HG03045 (cell line): Measurements from ENCODE around the gene WAS.
A peak's percentile ranks its signal among the peaks of the same experiment; 100 is the strongest.

Source experiments
- ATAC-seq: cut with Tn5 transposase; IDR thresholded peaks from one replicate; pipeline ENCODE4 v1.9.1; 2021; ENCODE audit warnings: mild to moderate bottlenecking, moderate library complexity; ENCODE audit not compliant: unreplicated experiment

WAS gene

DNA sequence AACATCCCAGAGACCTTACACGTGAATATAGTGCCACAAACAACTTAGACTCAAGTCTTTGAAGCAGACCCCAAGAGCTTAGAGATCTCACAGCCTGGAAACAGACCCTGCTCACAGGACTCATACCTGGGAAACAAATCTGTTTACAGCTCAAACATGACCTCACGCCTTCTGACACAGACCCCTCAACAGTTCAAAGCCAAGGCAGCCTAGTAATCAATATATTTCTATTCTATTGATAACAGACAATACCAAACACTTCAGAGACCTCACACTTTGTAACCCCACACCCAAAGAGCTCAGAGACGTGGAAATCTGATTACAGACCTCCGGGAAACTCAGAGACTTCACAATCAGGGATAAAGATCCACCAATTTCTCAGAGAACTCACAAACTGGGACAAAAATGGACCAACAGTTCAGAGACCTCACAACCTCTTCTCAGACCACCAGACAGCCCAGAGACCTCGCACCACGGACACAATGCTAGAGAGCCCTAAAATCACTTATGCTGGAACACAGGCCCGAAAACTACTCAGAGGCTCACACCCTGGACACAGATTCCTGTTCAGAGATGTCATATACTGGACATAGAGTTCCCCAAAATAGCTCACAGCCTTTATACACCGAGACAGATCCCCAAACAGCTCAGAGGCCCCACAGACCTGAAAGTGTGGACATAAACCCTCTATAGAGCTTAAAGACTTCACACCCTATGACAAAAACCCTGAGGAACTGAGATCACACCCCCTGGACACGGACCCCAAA lies 27.7 kb downstream of the WAS start:
- ATAC-seq: no peak

DNA sequence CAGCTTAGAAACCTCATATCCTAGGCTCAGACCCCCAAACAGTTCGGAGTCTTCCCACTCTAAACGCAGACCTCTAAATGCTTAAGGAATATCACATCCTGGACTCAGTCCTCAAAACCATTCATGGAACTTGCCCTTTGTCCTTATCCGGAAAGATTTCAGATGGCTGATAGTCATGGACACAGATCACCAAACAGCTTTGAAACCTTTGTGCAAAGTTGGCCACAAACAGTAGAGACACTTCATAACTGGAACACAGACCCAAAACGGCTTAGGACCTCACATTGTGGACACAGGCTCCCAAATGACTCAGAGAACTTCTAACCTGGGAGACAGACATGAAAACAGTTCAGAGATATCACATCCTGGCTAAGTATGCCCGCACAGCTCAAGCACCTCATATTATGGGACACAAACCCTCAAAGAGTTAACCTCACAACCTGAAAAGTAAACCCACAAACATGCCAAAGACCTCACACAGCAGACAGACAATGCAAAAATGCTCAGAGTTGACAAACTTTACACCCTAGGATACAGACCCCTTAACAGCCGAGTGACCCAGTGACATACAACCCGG lies 28.4 kb downstream of the WAS start:
- ATAC-seq: no peak

DNA sequence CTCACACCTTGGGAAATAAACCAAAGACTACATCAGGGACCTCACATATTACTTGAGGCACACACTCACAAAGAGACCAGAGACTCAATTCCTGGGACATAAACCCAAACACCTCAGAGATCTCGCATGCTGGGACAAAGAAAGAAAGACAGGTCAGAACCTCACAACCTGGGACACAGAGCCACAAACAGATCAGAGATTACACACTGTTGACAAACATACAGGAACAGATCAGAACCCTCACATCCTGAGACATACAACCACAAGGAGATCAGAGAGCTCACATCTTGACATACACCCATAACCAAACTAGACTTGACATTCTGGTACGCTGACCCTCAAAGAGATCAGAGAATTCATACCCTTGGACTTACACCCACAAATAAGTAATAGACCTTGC lies 30.2 kb downstream of the WAS start:
- ATAC-seq: no peak

DNA sequence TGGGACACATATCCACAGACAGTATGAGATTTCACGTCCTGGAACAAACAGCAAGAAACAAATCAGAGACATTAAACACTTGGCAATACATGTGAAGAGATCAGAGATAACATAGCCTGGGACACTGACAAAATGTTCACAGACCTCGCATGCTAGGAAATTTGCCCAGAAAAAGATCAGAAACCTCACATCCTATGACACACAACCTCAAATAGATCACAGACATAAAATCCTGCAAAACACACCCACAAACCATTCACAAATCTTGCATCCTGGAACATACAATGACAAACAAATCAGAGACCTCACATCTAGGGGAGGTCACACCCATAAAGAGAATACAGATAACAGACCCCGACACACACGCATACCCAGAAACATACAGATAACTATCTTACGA lies 31.0 kb downstream of the WAS start:
- ATAC-seq: no peak

DNA sequence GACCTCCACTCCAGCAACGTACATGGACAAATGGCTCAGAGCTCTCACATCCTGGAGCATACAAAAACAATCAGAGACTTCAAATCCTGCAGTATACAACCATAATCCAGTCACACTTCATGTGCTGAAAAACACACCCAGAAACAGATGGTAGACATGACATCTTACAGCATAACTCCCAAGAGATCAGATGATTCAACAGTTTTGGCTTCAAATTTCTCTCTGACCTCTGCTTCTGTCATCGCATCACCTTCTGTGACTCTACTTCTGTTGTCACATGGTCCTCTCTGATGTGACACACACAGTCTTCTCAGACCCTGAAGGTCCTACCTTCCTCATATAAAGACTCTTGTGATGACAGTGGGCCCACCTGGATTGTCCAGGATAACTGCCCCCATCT lies 31.5 kb downstream of the WAS start:
- ATAC-seq: no peak

DNA sequence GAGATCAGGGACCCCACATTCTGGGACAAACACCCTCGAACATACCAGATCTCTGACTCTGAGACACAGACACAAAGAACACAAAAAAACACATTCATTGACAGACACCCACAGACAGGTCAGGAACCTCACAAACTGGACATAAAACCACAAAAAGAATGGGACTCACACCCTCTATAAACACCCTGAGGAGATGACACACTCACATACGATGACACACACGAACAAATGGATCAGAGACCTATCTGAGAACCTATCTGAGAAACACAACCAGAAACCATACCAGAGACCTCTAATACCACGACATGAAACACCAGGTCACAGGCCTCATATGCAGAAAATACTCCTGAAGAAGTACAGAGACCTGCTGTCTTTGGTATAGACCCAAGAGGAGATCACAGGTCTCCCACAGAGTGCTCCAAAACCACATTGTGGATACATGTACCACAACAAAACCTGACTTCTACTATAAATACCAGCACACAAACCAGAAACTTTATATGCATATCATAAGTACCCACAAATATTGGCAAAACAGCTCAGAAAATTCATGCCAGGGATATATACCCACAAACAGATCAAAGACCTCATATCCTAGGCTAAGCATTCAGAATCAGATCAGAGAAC lies 32.4 kb downstream of the WAS start:
- no peak for ATAC-seq

DNA sequence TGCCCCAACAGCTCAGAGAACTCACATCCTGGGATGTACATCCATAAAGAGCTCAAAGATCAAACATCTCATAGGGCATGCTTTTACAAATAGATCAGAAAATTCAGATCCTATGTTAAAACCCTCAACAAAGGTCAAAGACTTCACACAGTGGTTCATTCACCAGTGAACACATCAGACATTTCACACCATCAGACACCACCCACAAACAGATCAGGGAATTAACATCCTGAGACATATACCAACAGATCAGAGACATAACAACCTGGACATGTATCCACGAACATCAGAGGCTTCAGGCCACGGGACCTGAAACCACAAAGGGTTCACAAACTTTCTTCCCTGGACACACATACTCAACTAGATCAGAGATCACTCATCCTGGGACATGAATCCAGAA lies 36.4 kb downstream of the WAS start:
- ATAC-seq: no peak

DNA sequence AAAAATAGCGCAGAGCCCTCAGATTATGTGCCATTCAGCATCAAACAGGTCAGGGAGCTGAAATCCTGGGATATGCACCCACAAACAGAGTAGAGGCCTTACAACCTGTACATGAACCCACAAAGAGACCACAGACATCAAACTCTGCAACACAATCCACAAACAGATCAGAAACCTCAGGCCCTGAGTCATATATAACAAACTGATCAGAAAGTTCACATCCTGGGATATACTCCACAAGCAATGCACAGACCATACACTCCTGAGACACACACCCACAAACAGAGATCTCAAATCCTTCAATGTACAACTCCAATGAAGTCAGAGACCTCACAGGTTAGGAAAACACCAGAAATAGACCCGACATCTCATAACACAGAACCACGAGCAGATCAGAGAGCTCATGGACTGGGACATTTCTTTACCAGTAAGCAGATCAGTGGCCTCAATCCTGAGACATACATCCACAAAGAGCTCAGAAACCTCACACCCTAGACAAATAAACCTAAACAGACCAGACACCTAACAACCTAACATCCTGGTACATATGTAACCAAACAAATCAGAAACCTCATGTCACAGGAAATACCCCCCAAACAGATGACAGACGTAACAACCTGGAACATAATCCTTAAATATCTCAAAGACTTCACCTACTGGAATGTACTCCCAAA lies 37.1 kb downstream of the WAS start:
- no peak for ATAC-seq

DNA sequence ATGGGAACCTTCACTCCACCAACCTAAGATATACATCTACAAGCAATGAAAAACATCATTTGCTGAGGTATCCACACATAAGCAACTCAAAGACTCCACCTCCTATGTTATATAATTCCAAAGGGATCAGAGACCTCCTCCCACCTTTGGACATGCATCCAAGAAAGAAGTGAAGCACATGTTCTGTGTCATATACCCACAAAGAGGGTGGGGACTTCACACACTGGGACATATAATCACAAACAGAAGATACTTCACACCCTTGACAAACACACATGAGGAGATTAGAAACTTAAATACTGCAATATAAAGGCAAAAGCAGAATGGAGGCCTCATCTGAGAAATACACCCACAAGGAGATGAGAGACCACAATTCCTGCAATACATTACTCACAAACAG lies 38.3 kb downstream of the WAS start:
- ATAC-seq: no peak

DNA sequence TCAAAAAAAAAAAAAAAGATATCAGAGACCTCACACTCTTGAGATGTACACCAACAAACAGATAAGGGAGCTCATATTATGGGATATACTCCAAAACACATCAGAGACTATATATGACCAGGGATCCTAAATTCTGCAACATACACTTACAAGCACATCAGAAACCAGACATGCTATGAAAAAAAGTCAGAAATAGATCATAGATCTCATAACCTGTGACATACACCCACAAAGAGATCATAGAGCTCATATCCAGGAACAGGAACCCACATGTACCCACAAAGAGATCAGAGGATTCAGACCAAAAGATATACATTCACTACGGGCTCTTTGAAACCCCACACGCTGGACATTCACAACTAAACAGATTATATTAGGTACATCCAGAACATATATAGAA lies 43.0 kb downstream of the WAS start:
- ATAC-seq: no peak

DNA sequence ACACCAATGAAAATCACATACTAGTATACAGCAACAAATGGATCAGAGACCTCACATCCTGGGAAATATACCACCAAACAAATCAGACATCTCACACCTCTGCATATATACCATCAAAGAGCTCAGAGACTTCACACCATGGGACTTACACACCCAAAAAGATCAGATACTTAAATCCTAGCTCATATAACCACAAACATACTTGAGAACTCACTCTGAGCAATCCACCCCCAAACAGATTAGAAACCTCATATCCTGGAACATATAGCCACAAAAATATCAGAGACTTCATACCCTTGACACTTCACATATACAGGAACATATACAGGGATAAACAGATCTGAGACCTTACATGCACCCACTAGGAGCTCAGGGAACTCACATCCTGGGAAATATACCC lies 45.1 kb downstream of the WAS start:
- no peak for ATAC-seq

DNA sequence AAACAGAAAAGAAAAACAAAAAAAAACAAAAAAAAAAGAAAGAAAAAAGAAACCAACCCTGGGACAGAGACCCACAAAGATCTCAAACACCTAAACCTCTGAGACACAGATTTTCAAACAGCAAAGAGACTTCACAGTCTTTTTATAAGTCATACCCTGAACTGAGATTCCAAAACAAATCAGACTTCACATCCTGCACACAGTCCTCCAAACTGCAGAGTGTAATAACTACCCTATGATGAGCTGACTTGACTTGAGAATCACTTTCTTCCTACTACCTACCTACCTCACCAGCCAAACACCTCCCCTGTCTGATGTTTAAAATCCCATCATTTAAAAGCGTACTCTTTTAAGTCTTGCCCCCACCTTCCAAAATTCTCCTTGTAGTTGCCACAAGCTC lies 52.7 kb downstream of the WAS start:
- no peak for ATAC-seq

DNA sequence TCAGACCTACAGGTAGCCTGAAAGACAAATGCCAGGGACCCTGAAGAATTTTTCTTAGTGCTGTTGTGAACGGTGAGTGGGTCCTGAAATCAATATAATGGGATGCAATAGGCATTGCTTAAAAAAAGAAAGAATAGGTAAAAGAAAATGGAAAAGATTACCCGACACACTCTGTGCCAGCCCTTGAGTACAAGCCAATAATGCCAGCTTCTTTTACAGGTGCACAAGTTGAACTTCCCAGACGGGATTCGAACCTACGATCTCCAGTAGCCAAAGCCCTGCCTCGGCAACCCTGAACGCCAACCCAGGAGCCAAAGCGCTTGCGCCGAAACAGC lies 53.2 kb downstream of the WAS start:
- no peak for ATAC-seq

DNA sequence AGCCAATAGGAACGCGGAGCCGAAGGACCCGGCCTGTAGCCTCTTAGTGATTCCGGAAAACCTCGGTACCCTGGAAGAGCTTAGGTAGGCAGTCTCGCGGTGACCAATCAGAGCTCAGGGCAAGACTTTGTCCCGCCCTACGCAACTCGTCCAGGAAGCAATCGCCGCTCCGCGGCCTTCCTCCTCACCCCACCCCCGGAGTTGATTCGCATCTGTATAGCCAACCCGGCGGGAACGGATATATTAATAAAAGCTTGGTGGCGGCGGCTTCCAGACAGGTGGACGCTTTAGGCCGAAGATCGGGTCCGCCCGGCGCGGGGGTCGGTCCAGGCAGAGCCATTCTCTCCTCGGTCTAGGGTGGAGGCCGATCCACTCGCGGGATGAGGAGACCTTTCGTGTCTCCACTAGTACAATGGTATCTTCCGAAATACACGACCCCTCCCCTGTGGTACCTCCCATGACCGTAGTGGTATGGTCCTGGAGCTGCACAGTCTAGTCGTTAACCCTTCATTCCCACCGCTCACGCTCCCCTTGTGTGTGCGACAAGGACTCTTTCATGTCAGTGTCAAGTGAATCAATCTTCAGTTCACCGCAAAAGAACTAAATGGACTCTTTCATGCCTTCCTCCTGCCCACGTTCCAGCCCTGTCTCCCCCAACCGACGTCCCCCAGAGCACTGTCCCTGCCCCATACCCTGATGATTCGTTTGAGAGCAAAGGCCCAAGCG lies 53.8 kb downstream of the WAS start:
- peak; percentile 99 for ATAC-seq

DNA sequence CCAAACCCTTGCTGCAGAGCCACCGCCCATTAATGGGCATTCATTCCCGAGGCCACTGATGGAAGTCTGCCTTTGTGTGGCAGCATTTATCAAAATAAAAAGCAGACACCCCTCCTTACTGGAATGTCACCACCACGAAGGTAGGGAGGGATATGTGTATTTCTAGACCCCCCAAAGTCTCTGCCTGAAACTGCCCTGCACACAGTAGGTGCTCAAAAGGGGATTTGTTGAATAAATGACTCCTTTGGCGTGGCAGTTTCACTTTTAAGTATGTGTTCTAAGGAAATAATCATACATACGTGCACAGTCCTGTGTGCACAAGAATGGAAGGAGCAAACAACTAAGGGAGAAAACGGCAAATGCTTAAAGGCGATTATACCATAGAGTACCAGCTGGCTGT lies 54.3 kb downstream of the WAS start:
- ATAC-seq: no peak
